K562 (cell line): ENCODE measurements around the gene IDH3G. TPM values are rescaled to one million over a fixed set of nuclear protein-coding genes. Genes with fewer than 3 reads are reported as not detected.

Experiments
- CREB1 ChIP-seq, 2 experiments: sonication (generic) in 1 of 2; formaldehyde crosslinking in 1 of 2; IDR thresholded peaks; 2 replicates each; pipeline versions ENCODE4 v1.6.1 to v1.8.0; 2012 to 2022; ENCODE audit warnings: inconsistent platforms in 1 of 2, mild to moderate bottlenecking in 1 of 2, missing genetic modification reagents in 1 of 2, moderate library complexity in 1 of 2
- DNMT1 ChIP-seq: fragments of 450-650 bp; IDR thresholded peaks from 2 replicates; pipeline ENCODE4 v1.6.1; 2016; ENCODE audit warnings: antibody characterized with exemption, mild to moderate bottlenecking
- EP400 ChIP-seq: fragments of 450-650 bp; IDR thresholded peaks from 2 replicates; pipeline ENCODE4 v1.6.1; 2017; ENCODE audit warnings: antibody characterized with exemption, mild to moderate bottlenecking, moderate library complexity
- HCFC1 ChIP-seq: IDR thresholded peaks from 2 replicates; pipeline ENCODE4 v1.6.1; 2012; ENCODE audit warnings: low read depth, low read length, improper control_type of control experiment
- MEF2D ChIP-seq: conservative IDR thresholded peaks from 2 replicates; pipeline ENCODE4 v1.6.1; 2016; ENCODE audit warnings: low read depth, missing genetic modification characterization, missing compliant biosample characterization
- RB1 ChIP-seq: fragments of 450-650 bp; IDR thresholded peaks from 2 replicates; pipeline ENCODE4 v1.6.1; 2017; ENCODE audit warnings: low read depth, mild to moderate bottlenecking
- SAP30 ChIP-seq: fragments of 200-600 bp; sonication (generic); IDR thresholded peaks from 2 replicates; pipeline ENCODE4 v1.6.1; 2012; ENCODE audit warnings: borderline replicate concordance, low read depth, mild to moderate bottlenecking, moderate library complexity, low read length, control low read depth, inconsistent platforms; ENCODE audit not compliant: insufficient read depth, poor library complexity, severe bottlenecking
- TRIM28 ChIP-seq: fragments of 450-650 bp; IDR thresholded peaks from 2 replicates; pipeline ENCODE4 v1.6.1; 2017
- ZC3H4 ChIP-seq: sonication (generic); formaldehyde crosslinking; IDR thresholded peaks from 2 replicates; pipeline ENCODE4 v1.9.0; 2021; ENCODE audit warnings: missing genetic modification reagents, borderline replicate concordance
- ZNF282 ChIP-seq: sonication (generic); formaldehyde crosslinking; IDR thresholded peaks from 2 replicates; pipeline ENCODE4 v1.8.1; 2023; ENCODE audit warnings: missing genetic modification reagents
- polyA plus RNA-seq, 8 experiments: library from polyadenylated mRNA; depleted of rRNA in 4 of 8; stranded (reverse) in 5 of 8; unstranded in 3 of 8; fragments of >200 nt; fragmentation: Nextera tagmentation in 2 of 8; fragmentation: Illumina TruSeq in 1 of 8; extraction: Ambion mirVana in 2 of 8; extraction: Trizol in 1 of 8; gene quantifications; 2 replicates each; pipeline versions ENCODE4 v1.2.1 to v1.2.3, GENCODE V29; 2011 to 2014; ENCODE audit warnings: inconsistent platforms in 1 of 8, missing spikeins in 1 of 8
- total RNA-seq, 7 experiments: library from RNA; depleted of rRNA in 6 of 7; stranded (reverse); fragments of >200 nt in 6 of 7; fragmentation: Illumina TruSeq in 2 of 7; extraction: Trizol in 2 of 7; gene quantifications; 2 replicates each; pipeline versions ENCODE4 v1.2.1 to v1.2.3, GENCODE V29; 2011 to 2021; ENCODE audit warnings: low replicate concordance in 1 of 7
- TF ChIP-seq, protein P1 (sequence below): fragments of 450-650 bp; IDR thresholded peaks from 2 replicates; pipeline ENCODE4 v1.6.1; 2014; ENCODE audit warnings: low read depth, mild to moderate bottlenecking, moderate library complexity, borderline replicate concordance
- TF ChIP-seq, protein P2 (sequence below): fragments of 450-650 bp; formaldehyde crosslinking; IDR thresholded peaks from 2 replicates; pipeline ENCODE4 v1.4.0; 2020; ENCODE audit warnings: mild to moderate bottlenecking
- TF ChIP-seq, protein P3 (sequence below): fragments of 200-600 bp; sonication (generic); IDR thresholded peaks from one replicate; pipeline ENCODE4 v1.6.1; 2012; ENCODE audit warnings: mild to moderate bottlenecking, low read depth, low read length, inconsistent platforms

Gene IDH3G
- total and polyA plus RNA-seq, 9 of the 15 experiments (the other 6 are each of a cell fraction or from before 2014, with no cell fraction given): 24.3 to 72.5 (median 37.9) TPM

DNA sequence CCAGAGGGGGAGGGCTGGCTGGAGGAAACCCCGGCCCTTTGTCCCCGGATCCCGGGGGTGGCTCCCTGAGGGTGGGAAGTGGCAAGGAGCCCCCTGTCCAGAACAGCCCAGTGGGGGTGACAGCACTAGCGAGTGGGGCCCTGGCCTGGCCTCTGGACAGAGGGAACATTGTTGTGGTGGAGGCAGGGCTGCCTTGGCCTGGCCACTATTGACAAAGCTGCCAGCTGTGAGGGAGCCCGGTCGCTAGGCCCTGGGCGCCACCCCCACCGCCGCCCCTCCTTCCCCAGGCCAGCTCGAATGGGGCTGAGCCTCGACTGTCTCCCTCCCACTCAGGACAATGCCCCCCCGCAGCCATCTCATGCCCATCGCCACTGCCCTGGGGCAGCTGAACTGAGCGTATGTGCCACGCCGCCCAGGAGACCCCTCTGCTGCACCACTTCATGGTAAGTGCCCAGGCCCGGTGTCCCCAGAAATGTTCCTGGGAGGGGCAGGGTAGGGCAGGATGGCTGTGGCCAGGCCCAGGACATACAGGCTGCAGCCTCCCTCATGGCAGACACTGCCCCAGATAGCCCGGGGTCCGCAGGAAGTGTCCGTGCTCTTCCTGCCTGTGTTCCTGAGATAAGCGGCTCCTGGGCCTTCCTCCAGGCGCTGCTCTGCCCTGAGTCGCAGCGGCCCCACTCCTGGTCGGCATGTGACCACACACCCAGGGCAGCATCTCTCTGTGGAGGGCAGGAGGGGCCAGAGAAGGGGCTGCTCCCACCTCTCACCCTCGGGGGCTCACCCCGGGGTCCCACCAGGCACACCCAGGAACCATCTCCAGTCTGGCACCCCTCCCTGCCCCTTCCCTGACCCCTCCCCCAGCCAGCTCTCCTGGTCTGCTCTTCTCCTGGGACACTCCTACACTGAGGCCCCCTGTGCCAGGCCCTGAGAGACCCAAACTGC lies 28.8 kb downstream of the IDH3G start (continued):
- TF ChIP-seq EP400 (peak; percentile 84), SAP30 (peak; percentile 11), TRIM28 (no peak), CREB1 (IDR thresholded peaks at IDR 0.05) (0 out of 2 replicates have a peak, but pooled peaks have one; percentile 10), CREB1 (CRISPR knock-in tag; IDR thresholded peaks at IDR 0.05) (no peak; the same call in 1 of the 2 replicates), ZNF282 (CRISPR knock-in tag) (no peak), DNMT1 (no peak), RB1 (peak; percentile 47), HCFC1 (no peak), MEF2D (tag) (no peak), ZC3H4 (CRISPR knock-in tag) (no peak)
- TF ChIP-seq, protein P1, sequence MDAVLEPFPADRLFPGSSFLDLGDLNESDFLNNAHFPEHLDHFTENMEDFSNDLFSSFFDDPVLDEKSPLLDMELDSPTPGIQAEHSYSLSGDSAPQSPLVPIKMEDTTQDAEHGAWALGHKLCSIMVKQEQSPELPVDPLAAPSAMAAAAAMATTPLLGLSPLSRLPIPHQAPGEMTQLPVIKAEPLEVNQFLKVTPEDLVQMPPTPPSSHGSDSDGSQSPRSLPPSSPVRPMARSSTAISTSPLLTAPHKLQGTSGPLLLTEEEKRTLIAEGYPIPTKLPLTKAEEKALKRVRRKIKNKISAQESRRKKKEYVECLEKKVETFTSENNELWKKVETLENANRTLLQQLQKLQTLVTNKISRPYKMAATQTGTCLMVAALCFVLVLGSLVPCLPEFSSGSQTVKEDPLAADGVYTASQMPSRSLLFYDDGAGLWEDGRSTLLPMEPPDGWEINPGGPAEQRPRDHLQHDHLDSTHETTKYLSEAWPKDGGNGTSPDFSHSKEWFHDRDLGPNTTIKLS: no peak
- TF ChIP-seq, protein P2, sequence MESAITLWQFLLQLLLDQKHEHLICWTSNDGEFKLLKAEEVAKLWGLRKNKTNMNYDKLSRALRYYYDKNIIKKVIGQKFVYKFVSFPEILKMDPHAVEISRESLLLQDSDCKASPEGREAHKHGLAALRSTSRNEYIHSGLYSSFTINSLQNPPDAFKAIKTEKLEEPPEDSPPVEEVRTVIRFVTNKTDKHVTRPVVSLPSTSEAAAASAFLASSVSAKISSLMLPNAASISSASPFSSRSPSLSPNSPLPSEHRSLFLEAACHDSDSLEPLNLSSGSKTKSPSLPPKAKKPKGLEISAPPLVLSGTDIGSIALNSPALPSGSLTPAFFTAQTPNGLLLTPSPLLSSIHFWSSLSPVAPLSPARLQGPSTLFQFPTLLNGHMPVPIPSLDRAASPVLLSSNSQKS (CRISPR knock-in tag): no peak
- TF ChIP-seq, protein P3, sequence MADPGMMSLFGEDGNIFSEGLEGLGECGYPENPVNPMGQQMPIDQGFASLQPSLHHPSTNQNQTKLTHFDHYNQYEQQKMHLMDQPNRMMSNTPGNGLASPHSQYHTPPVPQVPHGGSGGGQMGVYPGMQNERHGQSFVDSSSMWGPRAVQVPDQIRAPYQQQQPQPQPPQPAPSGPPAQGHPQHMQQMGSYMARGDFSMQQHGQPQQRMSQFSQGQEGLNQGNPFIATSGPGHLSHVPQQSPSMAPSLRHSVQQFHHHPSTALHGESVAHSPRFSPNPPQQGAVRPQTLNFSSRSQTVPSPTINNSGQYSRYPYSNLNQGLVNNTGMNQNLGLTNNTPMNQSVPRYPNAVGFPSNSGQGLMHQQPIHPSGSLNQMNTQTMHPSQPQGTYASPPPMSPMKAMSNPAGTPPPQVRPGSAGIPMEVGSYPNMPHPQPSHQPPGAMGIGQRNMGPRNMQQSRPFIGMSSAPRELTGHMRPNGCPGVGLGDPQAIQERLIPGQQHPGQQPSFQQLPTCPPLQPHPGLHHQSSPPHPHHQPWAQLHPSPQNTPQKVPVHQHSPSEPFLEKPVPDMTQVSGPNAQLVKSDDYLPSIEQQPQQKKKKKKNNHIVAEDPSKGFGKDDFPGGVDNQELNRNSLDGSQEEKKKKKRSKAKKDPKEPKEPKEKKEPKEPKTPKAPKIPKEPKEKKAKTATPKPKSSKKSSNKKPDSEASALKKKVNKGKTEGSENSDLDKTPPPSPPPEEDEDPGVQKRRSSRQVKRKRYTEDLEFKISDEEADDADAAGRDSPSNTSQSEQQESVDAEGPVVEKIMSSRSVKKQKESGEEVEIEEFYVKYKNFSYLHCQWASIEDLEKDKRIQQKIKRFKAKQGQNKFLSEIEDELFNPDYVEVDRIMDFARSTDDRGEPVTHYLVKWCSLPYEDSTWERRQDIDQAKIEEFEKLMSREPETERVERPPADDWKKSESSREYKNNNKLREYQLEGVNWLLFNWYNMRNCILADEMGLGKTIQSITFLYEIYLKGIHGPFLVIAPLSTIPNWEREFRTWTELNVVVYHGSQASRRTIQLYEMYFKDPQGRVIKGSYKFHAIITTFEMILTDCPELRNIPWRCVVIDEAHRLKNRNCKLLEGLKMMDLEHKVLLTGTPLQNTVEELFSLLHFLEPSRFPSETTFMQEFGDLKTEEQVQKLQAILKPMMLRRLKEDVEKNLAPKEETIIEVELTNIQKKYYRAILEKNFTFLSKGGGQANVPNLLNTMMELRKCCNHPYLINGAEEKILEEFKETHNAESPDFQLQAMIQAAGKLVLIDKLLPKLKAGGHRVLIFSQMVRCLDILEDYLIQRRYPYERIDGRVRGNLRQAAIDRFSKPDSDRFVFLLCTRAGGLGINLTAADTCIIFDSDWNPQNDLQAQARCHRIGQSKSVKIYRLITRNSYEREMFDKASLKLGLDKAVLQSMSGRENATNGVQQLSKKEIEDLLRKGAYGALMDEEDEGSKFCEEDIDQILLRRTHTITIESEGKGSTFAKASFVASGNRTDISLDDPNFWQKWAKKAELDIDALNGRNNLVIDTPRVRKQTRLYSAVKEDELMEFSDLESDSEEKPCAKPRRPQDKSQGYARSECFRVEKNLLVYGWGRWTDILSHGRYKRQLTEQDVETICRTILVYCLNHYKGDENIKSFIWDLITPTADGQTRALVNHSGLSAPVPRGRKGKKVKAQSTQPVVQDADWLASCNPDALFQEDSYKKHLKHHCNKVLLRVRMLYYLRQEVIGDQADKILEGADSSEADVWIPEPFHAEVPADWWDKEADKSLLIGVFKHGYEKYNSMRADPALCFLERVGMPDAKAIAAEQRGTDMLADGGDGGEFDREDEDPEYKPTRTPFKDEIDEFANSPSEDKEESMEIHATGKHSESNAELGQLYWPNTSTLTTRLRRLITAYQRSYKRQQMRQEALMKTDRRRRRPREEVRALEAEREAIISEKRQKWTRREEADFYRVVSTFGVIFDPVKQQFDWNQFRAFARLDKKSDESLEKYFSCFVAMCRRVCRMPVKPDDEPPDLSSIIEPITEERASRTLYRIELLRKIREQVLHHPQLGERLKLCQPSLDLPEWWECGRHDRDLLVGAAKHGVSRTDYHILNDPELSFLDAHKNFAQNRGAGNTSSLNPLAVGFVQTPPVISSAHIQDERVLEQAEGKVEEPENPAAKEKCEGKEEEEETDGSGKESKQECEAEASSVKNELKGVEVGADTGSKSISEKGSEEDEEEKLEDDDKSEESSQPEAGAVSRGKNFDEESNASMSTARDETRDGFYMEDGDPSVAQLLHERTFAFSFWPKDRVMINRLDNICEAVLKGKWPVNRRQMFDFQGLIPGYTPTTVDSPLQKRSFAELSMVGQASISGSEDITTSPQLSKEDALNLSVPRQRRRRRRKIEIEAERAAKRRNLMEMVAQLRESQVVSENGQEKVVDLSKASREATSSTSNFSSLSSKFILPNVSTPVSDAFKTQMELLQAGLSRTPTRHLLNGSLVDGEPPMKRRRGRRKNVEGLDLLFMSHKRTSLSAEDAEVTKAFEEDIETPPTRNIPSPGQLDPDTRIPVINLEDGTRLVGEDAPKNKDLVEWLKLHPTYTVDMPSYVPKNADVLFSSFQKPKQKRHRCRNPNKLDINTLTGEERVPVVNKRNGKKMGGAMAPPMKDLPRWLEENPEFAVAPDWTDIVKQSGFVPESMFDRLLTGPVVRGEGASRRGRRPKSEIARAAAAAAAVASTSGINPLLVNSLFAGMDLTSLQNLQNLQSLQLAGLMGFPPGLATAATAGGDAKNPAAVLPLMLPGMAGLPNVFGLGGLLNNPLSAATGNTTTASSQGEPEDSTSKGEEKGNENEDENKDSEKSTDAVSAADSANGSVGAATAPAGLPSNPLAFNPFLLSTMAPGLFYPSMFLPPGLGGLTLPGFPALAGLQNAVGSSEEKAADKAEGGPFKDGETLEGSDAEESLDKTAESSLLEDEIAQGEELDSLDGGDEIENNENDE: no peak
